Left hindlimb (tissue), 1 donor: ENCODE results near the gene SDHD.

Experiments
- DNase-seq: peaks from one replicate; pipeline ENCODE4 v3.0.0-alpha.2; 2018

Gene SDHD

GRCh38 chr11:112106070-112106469 is 19.4 kb downstream of the SDHD start:
- no peak for DNase-seq

GRCh38 chr11:112113539-112114457 is 27.1 kb downstream of the SDHD start:
- no peak for DNase-seq

GRCh38 chr11:112114460-112114859 is 27.8 kb downstream of the SDHD start:
- DNase-seq, result no peak

- no peak for DNase-seq
Measured at GRCh38 chr11:112115386-112115785, 28.7 kb downstream of the SDHD start.

DNA sequence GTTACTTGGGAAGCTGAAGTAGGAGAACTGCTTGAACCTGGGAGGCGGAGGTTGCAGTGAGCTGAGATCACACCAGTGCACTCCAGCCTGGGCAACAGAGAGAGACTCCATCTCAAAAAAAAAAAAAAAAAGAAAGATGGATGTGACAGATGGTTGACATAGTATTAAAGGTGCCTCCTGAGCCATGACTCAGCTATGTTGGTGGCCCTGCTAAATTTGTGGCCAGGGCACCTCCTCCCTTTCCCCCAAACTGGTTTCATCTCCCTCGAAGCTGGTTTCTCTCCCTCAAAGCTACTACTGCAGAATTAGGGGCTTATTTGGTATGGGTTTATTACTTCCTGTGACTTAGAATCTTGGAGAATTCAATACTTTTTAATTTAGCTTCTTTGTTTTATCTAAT is 31.5 kb downstream of the SDHD start:
- no peak for DNase-seq

DNA sequence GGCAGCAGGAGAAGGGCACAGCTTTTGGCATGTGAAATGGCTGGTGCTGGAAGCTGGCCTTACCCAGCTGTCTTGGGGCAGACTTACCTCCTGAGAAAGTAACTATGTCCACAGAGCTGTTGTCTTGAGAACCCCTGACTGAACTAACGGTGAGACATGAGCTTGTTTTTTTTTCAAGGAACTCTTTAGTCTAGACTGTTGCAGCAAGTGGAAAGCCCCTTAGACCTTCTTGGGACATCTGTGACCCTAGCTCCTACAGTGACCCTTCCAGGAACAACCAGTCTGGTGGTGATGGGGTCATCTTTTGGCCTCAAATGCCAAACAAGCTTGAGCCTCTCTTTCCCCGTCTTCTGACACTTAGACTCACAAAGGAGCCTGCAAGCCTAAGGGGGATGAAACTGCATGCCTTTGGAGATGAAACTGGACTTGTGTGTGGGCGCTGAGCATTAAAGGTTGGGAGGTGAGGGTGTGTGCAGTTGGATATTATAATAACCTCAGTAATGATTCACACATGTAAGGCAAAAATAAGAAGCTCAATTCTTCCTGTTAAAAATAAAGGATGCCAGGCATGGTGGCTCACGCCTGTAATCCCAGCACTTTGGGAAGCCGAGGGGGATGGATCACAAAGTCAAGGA is 35.4 kb downstream of the SDHD start:
- DNase-seq, result no peak

DNA sequence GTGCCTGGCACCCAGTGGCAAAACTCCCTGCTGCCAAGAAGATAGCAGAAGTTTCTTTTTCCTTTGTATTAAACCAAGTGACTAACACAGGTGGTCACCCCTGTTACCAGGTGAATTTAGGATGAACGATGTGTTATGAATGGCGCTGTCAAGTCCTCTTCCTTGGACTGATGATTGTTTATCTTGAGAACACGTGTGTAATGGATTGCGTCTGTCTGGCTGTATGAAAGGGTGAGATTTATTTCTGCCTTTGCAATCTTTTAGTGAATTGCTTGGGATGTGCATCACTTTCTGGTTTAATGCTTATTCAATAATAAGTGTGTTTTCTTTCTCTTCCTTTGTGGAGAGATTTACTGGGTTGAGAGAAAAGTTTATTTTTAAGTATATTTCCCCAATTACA is 36.5 kb downstream of the SDHD start:
- DNase-seq, result no peak

GRCh38 chr11:112127056-112127455 is 40.4 kb downstream of the SDHD start:
- DNase-seq, result no peak

DNA sequence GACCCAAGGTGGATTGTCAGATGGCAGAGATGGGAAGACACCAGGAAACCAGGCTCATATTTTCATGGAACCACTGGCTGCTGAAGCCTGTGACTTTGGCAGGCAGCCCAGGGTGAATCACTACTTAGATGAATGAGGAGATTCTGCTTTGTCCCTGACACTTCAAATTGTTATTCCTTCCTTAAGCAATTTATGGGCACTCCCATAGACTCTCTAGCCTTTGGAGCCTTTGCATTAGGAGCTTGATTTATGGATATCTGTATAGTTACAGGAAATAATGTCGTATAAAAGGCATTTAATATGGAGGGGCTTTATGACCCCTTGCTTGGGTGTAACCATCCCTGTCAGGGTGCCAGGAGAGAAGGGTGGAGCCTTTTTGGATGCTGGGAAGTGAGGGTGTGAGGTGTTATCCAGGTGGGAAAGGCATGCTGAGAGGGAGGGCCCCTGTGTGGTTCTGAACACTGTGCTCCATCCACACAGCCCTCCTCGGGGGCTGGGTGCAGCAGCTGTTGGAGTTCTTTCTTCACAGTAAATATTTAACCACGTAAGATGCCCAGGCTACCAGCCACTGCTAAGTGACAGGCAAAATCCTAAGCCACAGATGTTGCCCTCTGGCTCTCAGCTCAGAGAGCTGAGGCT is 41.9 kb downstream of the SDHD start:
- DNase-seq, result no peak

DNA sequence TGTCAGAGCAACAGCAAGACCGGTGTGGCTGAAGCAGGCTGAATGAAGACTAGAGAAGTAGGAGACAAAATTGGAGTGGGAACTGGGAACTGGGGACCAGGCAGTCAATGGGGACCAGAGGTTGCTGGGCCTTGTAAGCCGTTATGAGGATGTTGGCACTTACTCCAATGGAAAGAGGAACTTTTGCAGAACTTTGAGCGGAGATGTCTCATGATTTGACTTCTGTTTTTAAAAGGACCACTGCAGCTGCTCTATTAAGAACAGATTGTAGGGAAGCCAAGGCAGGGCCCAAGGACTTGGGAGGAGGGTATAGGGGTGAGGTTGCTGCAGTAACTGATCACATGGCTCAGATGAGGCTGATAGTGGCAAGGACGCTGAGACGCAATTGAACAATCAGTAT is 43.0 kb downstream of the SDHD start:
- no peak for DNase-seq

DNA sequence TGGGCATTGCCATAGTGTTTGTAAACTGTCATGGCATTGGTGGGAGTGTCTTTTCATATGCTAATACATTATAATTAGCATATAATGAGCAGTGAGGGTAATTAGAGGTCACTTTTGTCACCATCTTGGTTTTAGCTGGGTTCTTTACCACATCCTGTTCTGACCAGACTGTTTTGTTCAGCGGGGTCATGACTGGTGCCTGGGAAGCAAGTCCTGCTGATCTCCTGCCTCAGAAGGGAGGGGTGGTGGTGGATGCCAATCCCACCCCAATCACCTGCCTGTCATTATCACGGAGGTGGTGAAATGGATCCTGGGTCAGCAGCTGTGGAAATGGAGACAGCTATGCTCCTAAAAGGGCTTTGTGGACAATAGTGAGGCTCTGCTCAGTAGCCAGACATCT is 46.1 kb downstream of the SDHD start:
- no peak for DNase-seq

DNA sequence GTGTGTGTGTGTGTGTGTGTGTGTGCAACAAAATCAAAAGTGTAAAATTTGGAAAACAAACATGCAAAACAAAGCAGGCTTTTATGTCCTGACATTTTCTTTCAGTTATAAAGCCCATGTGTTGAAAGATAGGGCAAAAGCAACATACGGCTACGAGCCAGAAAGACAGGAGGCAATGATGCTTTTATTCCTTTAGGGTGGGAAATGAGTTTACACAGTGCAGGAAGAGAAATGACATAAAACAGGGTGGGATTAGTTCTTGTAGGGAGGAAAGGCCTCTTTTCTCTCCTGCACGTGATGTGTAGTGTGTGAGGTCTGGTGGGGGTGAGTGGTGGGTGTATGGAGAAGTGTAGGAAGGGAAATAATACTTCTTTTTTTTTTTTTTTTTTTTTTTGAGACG is 47.8 kb downstream of the SDHD start:
- DNase-seq, result no peak

GRCh38 chr11:112143597-112143996 is 56.9 kb downstream of the SDHD start:
- DNase-seq, result no peak
